CD14-positive monocyte (primary cell): ENCODE measurements around the gene ZNF385B. TPM values are rescaled to one million over a fixed set of nuclear protein-coding genes. Genes with fewer than 3 reads are reported as not detected.
A peak's percentile ranks its signal among the peaks of the same experiment; 100 is the strongest.

Experiments used
- DNase-seq, 3 donors: peaks; one replicate each; pipeline ENCODE4 v3.0.0-alpha.2; 2011 to 2022
- H2AFZ ChIP-seq: 2 replicates; pipeline ENCODE4 v1.6.0; 2012; ENCODE audit warnings: mild to moderate bottlenecking, low read depth, low read length, inconsistent platforms; ENCODE audit not compliant: insufficient read depth, poor library complexity, severe bottlenecking
- H3K27ac ChIP-seq, 2 donors: 1 replicate in 1 of 2; 2 replicates in 1 of 2; pipeline ENCODE4 v1.5.1; 2012 to 2013; ENCODE audit warnings: low read length in 2 of 2, control low read depth in 1 of 2, inconsistent platforms in 1 of 2, low read depth in 1 of 2, mild to moderate bottlenecking in 1 of 2
- H3K27me3 ChIP-seq, 2 donors: one replicate each; pipeline versions ENCODE4 v1.6.0 to v1.6.1; 2011 to 2013; ENCODE audit warnings: low read length in 2 of 2; ENCODE audit not compliant: control insufficient read depth in 2 of 2, insufficient read depth in 2 of 2
- H3K36me3 ChIP-seq, 2 donors: replicated peaks in 1 of 2; 1 replicate in 1 of 2; 2 replicates in 1 of 2; pipeline versions ENCODE4 v1.5.1 to v1.6.1; 2012 to 2013; ENCODE audit warnings: low read length in 2 of 2, control low read depth in 1 of 2, inconsistent platforms in 1 of 2, mild to moderate bottlenecking in 1 of 2; ENCODE audit not compliant: insufficient read depth in 2 of 2, control insufficient read depth in 1 of 2
- H3K4me1 ChIP-seq, 2 donors: 1 replicate in 1 of 2; 2 replicates in 1 of 2; pipeline versions ENCODE4 v1.5.1 to v1.6.1; 2012 to 2013; ENCODE audit warnings: low read length in 2 of 2, control low read depth in 1 of 2, inconsistent platforms in 1 of 2, mild to moderate bottlenecking in 1 of 2, moderate library complexity in 1 of 2; ENCODE audit not compliant: insufficient read depth in 2 of 2, control insufficient read depth in 1 of 2
- H3K4me2 ChIP-seq: replicated peaks from 2 replicates; pipeline ENCODE3; 2012; ENCODE audit warnings: low read length, moderate library complexity, mild to moderate bottlenecking; ENCODE audit not compliant: poor library complexity, severe bottlenecking; ENCODE audit errors: extremely low read depth
- H3K4me3 ChIP-seq, 3 experiments: fragments of 200-600 bp in 1 of 3; sonication (generic) in 1 of 3; replicated peaks in 1 of 3; 1 replicate in 2 of 3; 2 replicates in 1 of 3; pipeline ENCODE4 v1.5.1; 2011 to 2013; ENCODE audit warnings: low read length in 3 of 3, mild to moderate bottlenecking in 3 of 3, control low read depth in 2 of 3, low read depth in 2 of 3, inconsistent platforms in 1 of 3, moderate library complexity in 1 of 3
- H3K79me2 ChIP-seq: 2 replicates; pipeline ENCODE4 v1.6.0; 2012; ENCODE audit warnings: mild to moderate bottlenecking, control low read depth, inconsistent platforms, low read length, moderate library complexity; ENCODE audit not compliant: insufficient read depth
- H3K9ac ChIP-seq: 2 replicates; pipeline ENCODE4 v1.6.0; 2017; ENCODE audit warnings: low read length, mild to moderate bottlenecking; ENCODE audit not compliant: insufficient read depth, poor library complexity, severe bottlenecking
- H3K9me3 ChIP-seq, 2 donors: replicated peaks in 1 of 2; 1 replicate in 1 of 2; 2 replicates in 1 of 2; pipeline versions ENCODE4 v1.5.1 to v1.6.1; 2012 to 2013; ENCODE audit warnings: low read length in 2 of 2, control low read depth in 1 of 2; ENCODE audit not compliant: control insufficient read depth in 1 of 2, insufficient read depth in 1 of 2
- H4K20me1 ChIP-seq: 2 replicates; pipeline ENCODE4 v1.6.0; 2012; ENCODE audit warnings: mild to moderate bottlenecking, low read length, control low read depth, moderate library complexity; ENCODE audit not compliant: insufficient read depth
- H3K27ac Mint-ChIP-seq, 7 donors: one replicate each; pipeline ENCODE4 v1.8.0; 2020; ENCODE audit warnings: mild to moderate bottlenecking in 7 of 7, mixed read lengths in 7 of 7, moderate library complexity in 6 of 7, inconsistent platforms in 2 of 7
- H3K27me3 Mint-ChIP-seq, 3 donors: one replicate each; pipeline ENCODE4 v1.8.0; 2021 to 2022; ENCODE audit warnings: low read depth in 3 of 3, mild to moderate bottlenecking in 3 of 3, mixed read lengths in 3 of 3, moderate library complexity in 3 of 3, inconsistent platforms in 1 of 3
- H3K36me3 Mint-ChIP-seq, 2 donors: one replicate each; pipeline ENCODE4 v1.8.0; 2020; ENCODE audit warnings: mixed read lengths in 2 of 2, inconsistent platforms in 1 of 2, mild to moderate bottlenecking in 1 of 2
- H3K4me1 Mint-ChIP-seq: one replicate; pipeline ENCODE4 v1.8.0; 2020; ENCODE audit warnings: mild to moderate bottlenecking, mixed read lengths
- H3K4me3 Mint-ChIP-seq, 2 donors: one replicate each; pipeline ENCODE4 v1.8.0; 2020; ENCODE audit warnings: mild to moderate bottlenecking in 2 of 2, mixed read lengths in 2 of 2, moderate library complexity in 1 of 2
- H3K9me3 Mint-ChIP-seq, 7 donors: one replicate each; pipeline ENCODE4 v1.8.0; 2020 to 2022; ENCODE audit warnings: mixed read lengths in 7 of 7, mild to moderate bottlenecking in 6 of 7, moderate library complexity in 6 of 7, inconsistent platforms in 2 of 7
- WGBS: methylation state at CpG from one replicate; pipeline ENCODE4 v1.1.5; 2013; ENCODE audit warnings: missing lambda C conversion rate; ENCODE audit not compliant: insufficient coverage; 5-methylcytosine and 5-hydroxymethylcytosine counted together
- intact Hi-C, 2 donors: fragments of 100-400 bp; cut with micrococcal nuclease; formaldehyde crosslinking; loops; one replicate each; pipeline versions ENCODE4 v1.15.0 to v1.15.1; 2023
- polyA plus RNA-seq, 3 donors: library from polyadenylated mRNA; depleted of rRNA in 1 of 3; unstranded in 2 of 3; stranded (reverse) in 1 of 3; fragments of 300-500 nt in 2 of 3; fragments of >200 nt in 1 of 3; fragmentation: Illumina TruSeq in 2 of 3; gene quantifications; 1 replicate in 2 of 3; 2 replicates in 1 of 3; pipeline ENCODE4 v1.2.3, GENCODE V29; 2012 to 2021
- TF ChIP-seq, protein P1 (sequence below): fragments of 200-600 bp; IDR thresholded peaks from one replicate; pipeline ENCODE4 v1.8.0; 2022; ENCODE audit warnings: antibody characterized with exemption, mild to moderate bottlenecking

The ZNF385B gene
- polyA plus RNA-seq, 3 donors, result not detected

DNA sequence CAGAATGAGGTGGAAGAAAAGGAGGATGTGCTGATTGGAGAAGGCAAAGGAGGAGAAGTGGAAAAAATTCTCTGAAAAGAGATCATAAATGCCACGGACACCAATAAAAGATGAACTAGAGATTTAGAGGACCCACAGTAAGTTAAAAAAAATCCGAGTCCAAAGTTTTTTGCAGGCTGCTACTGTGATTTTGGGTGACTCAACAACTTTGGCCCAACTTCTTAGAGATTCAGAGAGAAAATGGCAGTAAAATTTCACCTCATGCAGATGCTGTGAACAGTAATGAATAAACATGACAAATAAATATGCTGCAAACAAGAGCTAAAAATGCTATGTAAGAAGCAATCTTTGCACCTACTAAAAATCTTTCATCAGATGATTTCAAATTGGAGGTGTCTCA lies 419.9 kb downstream of the ZNF385B start:
- DNase-seq, result no peak
- Histone ChIP-seq H3K9me3 (no peaks in the 10 kb centered on the region), H3K27ac (no peak overlapping the region), H3K4me1 (peaks cover 10 to 12% of the 10 kb centered on the region in 2 donors), H3K36me3 (no peaks in the 10 kb centered on the region), H4K20me1 (no peaks in the 10 kb centered on the region), H3K4me3 (no peak overlapping the region), H2AFZ (no peak overlapping the region), H3K79me2 (no peaks in the 10 kb centered on the region), H3K4me2 (no peak overlapping the region), H3K27me3 (no peaks in the 10 kb centered on the region), H3K9ac (no peak overlapping the region)
- Mint-ChIP-seq H3K4me1 (peaks cover 19% of the 10 kb centered on the region), H3K9me3 (no peaks in the 10 kb centered on the region), H3K27ac (no peak overlapping the region), H3K4me3 (no peak overlapping the region), H3K27me3 (peaks cover 0 to 2% (median 1%) of the 10 kb centered on the region in 3 donors), H3K36me3 (no peaks in the 10 kb centered on the region)
- TF ChIP-seq, protein P1, sequence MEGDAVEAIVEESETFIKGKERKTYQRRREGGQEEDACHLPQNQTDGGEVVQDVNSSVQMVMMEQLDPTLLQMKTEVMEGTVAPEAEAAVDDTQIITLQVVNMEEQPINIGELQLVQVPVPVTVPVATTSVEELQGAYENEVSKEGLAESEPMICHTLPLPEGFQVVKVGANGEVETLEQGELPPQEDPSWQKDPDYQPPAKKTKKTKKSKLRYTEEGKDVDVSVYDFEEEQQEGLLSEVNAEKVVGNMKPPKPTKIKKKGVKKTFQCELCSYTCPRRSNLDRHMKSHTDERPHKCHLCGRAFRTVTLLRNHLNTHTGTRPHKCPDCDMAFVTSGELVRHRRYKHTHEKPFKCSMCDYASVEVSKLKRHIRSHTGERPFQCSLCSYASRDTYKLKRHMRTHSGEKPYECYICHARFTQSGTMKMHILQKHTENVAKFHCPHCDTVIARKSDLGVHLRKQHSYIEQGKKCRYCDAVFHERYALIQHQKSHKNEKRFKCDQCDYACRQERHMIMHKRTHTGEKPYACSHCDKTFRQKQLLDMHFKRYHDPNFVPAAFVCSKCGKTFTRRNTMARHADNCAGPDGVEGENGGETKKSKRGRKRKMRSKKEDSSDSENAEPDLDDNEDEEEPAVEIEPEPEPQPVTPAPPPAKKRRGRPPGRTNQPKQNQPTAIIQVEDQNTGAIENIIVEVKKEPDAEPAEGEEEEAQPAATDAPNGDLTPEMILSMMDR, result no peak
- intact Hi-C loops, result loop anchor here (5.0 kb wide), 2 partner anchors 219 to 224 kb away; no protein-coding TSS in a partner anchor
- WGBS, result no CpG with 5 or more reads among the region's 2 CpGs

DNA sequence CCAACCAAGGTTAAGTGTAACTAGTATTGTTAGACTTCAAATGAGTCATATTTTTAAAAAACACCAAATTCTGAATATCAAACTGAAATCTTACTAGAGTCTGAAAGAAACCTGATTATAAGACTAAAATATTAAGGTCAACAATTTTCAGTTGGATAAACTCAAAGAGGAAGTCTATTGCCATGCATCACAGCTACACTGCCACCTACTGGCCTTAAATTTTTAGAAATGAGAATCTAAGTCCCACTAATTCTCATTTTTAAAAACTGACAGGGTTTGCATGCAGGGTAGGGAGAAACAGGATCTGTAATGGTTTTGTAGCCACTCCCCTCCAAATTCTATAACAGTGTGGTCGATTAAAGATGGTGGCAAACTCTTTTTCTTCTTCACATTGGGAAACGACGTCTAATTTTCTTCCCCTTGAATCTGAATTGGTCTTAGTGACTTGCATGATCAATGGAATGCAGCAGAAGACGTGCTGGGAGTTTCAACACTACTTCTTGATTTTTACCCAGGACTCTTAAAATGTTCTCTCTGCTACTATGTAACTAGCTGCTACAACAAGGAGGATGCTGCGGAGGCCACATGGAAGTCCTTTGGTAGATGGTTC lies 420.7 kb downstream of the ZNF385B start:
- H3K27me3 Mint-ChIP-seq, result peaks cover 0 to 4% (median 1%) of the 10 kb centered on the region in 3 donors
- DNase-seq, result peak; percentile 16 to 49 (median 36)
- Histone ChIP-seq H3K4me1 (peaks cover 10 to 12% of the 10 kb centered on the region in 2 donors), H3K79me2 (no peaks in the 10 kb centered on the region), H2AFZ (no peak overlapping the region), H3K9ac (no peak overlapping the region), H3K9me3 (no peaks in the 10 kb centered on the region), H3K27ac (no peak overlapping the region), H3K36me3 (no peaks in the 10 kb centered on the region), H3K4me3 (no peak overlapping the region), H4K20me1 (no peaks in the 10 kb centered on the region), H3K27me3 (no peaks in the 10 kb centered on the region), H3K4me2 (no peak overlapping the region)
- no peaks in the 10 kb centered on the region for H3K36me3 Mint-ChIP-seq
- intact Hi-C loops, result loop anchor here (5.0 kb wide), 2 partner anchors 218 to 223 kb away; no protein-coding TSS in a partner anchor
- TF ChIP-seq, protein P1, result peak; percentile 85
- H3K4me3 Mint-ChIP-seq, result no peak overlapping the region
- peaks cover 19% of the 10 kb centered on the region for H3K4me1 Mint-ChIP-seq
- no peak overlapping the region for H3K27ac Mint-ChIP-seq
- H3K9me3 Mint-ChIP-seq, result no peaks in the 10 kb centered on the region
- 91% methylated on average over 1 of the region's 5 CpGs for WGBS
